Body of pancreas (tissue), 4 donors: ENCODE measurements around the gene TRIM6.

Experiments used
- CTCF ChIP-seq, 7 experiments: fragments of 450-650 bp in 4 of 7; fragments of 200-600 bp in 3 of 7; sonication (generic) in 3 of 7; IDR thresholded peaks; one replicate each; pipeline ENCODE4 v1.5.1; 2016 to 2019; ENCODE audit warnings: antibody characterized with exemption in 7 of 7
- POLR2A ChIP-seq, 3 donors: fragments of 450-650 bp; IDR thresholded peaks; one replicate each; pipeline ENCODE4 v1.6.1; 2016; ENCODE audit warnings: antibody characterized with exemption in 3 of 3, mild to moderate bottlenecking in 2 of 3

DNA sequence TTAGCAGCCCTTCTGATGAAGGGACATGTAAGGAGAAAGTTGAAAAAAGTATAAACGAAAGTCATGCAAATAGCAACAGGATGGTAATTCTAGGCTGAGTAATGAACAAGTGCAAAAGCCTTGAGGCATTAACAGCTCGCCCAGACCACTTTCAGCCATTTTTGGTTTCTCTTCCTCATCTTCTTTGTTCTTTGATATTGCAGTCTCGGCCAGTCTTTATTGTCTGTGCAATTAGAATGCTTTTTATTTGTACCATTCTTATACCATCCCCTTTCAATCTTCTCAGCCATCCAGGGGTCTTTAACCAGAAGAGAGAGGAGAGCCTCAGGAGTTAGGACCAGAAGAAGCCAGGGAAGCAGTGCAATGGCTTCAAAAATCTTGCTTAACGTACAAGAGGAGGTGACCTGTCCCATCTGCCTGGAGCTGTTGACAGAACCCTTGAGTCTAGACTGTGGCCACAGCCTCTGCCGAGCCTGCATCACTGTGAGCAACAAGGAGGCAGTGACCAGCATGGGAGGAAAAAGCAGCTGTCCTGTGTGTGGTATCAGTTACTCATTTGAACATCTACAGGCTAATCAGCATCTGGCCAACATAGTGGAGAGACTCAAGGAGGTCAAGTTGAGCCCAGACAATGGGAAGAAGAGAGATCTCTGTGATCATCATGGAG lies 35.7 kb downstream of the TRIM6 start:
- TF ChIP-seq POLR2A (IDR thresholded peaks at IDR 0.05) (no peak), CTCF (IDR thresholded peaks at IDR 0.05) (no peak)
